Panc1 (cell line): ENCODE measurements around the gene GALT.

Source experiments
- SIN3A ChIP-seq: IDR thresholded peaks from 2 replicates; pipeline ENCODE4 v1.6.1; 2012; ENCODE audit warnings: low read depth, mild to moderate bottlenecking, low read length, moderate library complexity, borderline replicate concordance; ENCODE audit not compliant: insufficient read depth
- TF ChIP-seq, protein P1 (sequence below): fragments of 450-650 bp; IDR thresholded peaks from 2 replicates; pipeline ENCODE4 v1.5.1; 2017; ENCODE audit warnings: mild to moderate bottlenecking

DNA sequence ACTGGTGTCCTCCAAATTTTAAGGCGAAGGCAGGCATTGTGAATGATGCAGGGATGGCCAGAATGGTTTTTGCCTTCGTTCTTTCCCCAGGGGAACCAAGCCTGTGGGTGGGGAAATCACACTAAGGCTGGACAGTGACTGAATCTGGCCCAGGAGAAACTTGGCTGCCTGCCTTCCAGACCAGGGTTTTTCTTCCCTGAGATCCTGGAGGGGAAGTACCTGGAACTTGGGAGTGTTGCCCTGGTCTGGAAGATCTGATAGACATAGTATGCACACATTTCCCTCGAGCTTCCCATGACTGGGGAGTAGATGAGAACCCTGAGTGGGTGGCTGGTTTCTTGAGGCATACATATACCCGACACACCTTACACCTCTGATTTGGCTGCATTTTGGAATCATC, 4.8 kb downstream of the GALT start:
- TF ChIP-seq, protein P1, sequence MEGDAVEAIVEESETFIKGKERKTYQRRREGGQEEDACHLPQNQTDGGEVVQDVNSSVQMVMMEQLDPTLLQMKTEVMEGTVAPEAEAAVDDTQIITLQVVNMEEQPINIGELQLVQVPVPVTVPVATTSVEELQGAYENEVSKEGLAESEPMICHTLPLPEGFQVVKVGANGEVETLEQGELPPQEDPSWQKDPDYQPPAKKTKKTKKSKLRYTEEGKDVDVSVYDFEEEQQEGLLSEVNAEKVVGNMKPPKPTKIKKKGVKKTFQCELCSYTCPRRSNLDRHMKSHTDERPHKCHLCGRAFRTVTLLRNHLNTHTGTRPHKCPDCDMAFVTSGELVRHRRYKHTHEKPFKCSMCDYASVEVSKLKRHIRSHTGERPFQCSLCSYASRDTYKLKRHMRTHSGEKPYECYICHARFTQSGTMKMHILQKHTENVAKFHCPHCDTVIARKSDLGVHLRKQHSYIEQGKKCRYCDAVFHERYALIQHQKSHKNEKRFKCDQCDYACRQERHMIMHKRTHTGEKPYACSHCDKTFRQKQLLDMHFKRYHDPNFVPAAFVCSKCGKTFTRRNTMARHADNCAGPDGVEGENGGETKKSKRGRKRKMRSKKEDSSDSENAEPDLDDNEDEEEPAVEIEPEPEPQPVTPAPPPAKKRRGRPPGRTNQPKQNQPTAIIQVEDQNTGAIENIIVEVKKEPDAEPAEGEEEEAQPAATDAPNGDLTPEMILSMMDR = no peak
- no peak for TF ChIP-seq SIN3A
